ENCODE measurements around the gene RALGDS. TPM values are rescaled to one million over a fixed set of nuclear protein-coding genes. Genes with fewer than 3 reads are reported as not detected.

Gene RALGDS
- total and polyA plus RNA-seq, 3 donors from 2014 or later: 23.0 to 42.4 (median 32.5) TPM

GRCh38 chr9:133130685-133131244 is 9.7 kb upstream of the RALGDS start:
- intact Hi-C loops (cut with DNase I; ENCODE audit: low total_unique reads): no loop called here
- Histone ChIP-seq H3K36me3 (ENCODE audit: low read depth, missing control alignments) (no peaks in the 10 kb centered on the region), H3K27me3 (no peaks in the 10 kb centered on the region), H3K9me3 (no peaks in the 10 kb centered on the region), H3K4me1 (peaks cover 25% of the 10 kb centered on the region), H3K4me3 (no peak overlapping the region), H3K27ac (no peak overlapping the region)
- TF ChIP-seq CTCF (IDR thresholded peaks at IDR 0.05) (no peak), POLR2A (IDR thresholded peaks at IDR 0.05) (no peak)
- no peak for DNase-seq
- 82 to 93% methylated on average over 6 to 10 of the region's 10 CpGs for WGBS, 2 donors

GRCh38 chr9:133129001-133129795 is 8.2 kb upstream of the RALGDS start:
- no peak overlapping the region for H3K4me3 ChIP-seq
- H3K36me3 ChIP-seq (ENCODE audit: low read depth, missing control alignments): no peaks in the 10 kb centered on the region
- intact Hi-C loops (cut with DNase I; ENCODE audit: low total_unique reads): no loop called here
- WGBS, 2 donors: 92% methylated on average over 8 to 29 of the region's 29 CpGs
- H3K9me3 ChIP-seq: no peaks in the 10 kb centered on the region
- H3K4me1 ChIP-seq: peaks cover 24% of the 10 kb centered on the region
- TF ChIP-seq POLR2A (IDR thresholded peaks at IDR 0.05) (no peak), CTCF (IDR thresholded peaks at IDR 0.05) (no peak)
- H3K27ac ChIP-seq: no peak overlapping the region
- DNase-seq: no peak
- H3K27me3 ChIP-seq: no peaks in the 10 kb centered on the region

- no peak overlapping the region for H3K27ac ChIP-seq
- no peak overlapping the region for H3K4me3 ChIP-seq
- no peaks in the 10 kb centered on the region for H3K36me3 ChIP-seq (ENCODE audit: low read depth, missing control alignments)
- H3K9me3 ChIP-seq: no peaks in the 10 kb centered on the region
- no peaks in the 10 kb centered on the region for H3K27me3 ChIP-seq
- TF ChIP-seq CTCF (IDR thresholded peaks at IDR 0.05) (no peak), POLR2A (IDR thresholded peaks at IDR 0.05) (no peak)
- peaks cover 15% of the 10 kb centered on the region for H3K4me1 ChIP-seq
- DNase-seq: no peak
- intact Hi-C loops (cut with DNase I; ENCODE audit: low total_unique reads): no loop called here
- WGBS, 2 donors: 93 to 95% methylated on average over 8 to 13 of the region's 13 CpGs
These were observed 7.1 kb upstream of the RALGDS start for GRCh38 chr9:133128152-133128551.

- Histone ChIP-seq H3K4me1 (peaks cover 20% of the 10 kb centered on the region), H3K4me3 (no peak overlapping the region), H3K27ac (no peak overlapping the region), H3K9me3 (no peaks in the 10 kb centered on the region), H3K36me3 (ENCODE audit: low read depth, missing control alignments) (no peaks in the 10 kb centered on the region), H3K27me3 (no peaks in the 10 kb centered on the region)
- no peak for DNase-seq
- intact Hi-C loops (cut with DNase I; ENCODE audit: low total_unique reads): no loop called here
- WGBS, 2 donors: 85 to 90% methylated on average over 4 to 23 of the region's 23 CpGs
- TF ChIP-seq CTCF (IDR thresholded peaks at IDR 0.05) (no peak), POLR2A (IDR thresholded peaks at IDR 0.05) (no peak)
These were observed 6.4 kb upstream of the RALGDS start for GRCh38 chr9:133127340-133127981.
